ENCODE results near the gene COL5A3. TPM values are rescaled to one million over a fixed set of nuclear protein-coding genes. Genes with fewer than 3 reads are reported as not detected.

Gene COL5A3
- total RNA-seq, 2 donors from 2014 or later, result 2.0 to 12.7 TPM

DNA sequence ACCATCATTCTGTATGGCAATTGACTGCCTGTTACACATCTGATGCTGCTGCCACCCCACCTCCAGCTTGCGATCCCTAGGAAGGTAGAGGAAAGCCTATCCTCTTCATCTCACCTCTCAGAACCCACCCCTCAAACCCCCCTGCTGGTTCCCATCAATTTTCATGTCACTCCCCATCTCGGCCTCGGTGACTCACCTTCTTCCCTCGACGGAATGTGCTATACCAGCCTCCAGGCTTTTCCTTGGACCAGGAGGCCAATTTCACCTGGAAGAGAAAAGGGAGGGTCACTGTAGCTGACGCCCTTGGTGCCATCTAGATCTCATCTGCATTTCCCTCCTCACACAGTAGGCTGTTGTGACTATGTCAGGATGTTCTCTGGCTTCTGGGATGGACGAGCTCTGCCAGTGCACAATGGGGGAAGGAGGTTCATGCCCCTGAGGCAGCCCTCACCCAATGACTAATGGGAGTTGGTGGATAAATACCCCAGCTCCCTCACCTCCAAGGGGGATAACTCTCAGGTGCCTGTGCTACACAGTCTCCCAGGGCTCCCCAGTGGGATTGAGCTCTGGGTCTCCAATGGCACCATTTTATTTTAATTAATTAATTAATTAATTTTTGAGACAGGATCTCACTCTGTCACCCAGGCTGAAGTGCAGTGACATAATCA is 47.5 kb downstream of the COL5A3 start:
- intact Hi-C loops (cut with DNase I), result no loop called here
- DNase-seq (ENCODE audit: low spot score), result no peak
- TF ChIP-seq POLR2A (IDR thresholded peaks at IDR 0.05), result no peak
- no peak for TF ChIP-seq POLR2AphosphoS5 (IDR thresholded peaks at IDR 0.05)
- TF ChIP-seq CTCF (IDR thresholded peaks at IDR 0.05), result no peak
- H3K36me3 ChIP-seq, result no peaks in the 10 kb centered on the region
- no peaks in the 10 kb centered on the region for H3K4me1 ChIP-seq (replicated peaks)
- H3K27ac ChIP-seq, result no peak overlapping the region
- H3K4me3 ChIP-seq, result no peak overlapping the region
- H3K27me3 ChIP-seq (replicated peaks; ENCODE audit: insufficient read depth), result no peaks in the 10 kb centered on the region
- no peaks in the 10 kb centered on the region for H3K9me3 ChIP-seq
- WGBS, result 46% methylated on average over 7 of the region's 7 CpGs

GRCh38 chr19:9961103-9961502 is 49.2 kb downstream of the COL5A3 start:
- no peak for DNase-seq (ENCODE audit: low spot score)
- Histone ChIP-seq H3K9me3 (no peaks in the 10 kb centered on the region), H3K4me3 (no peak overlapping the region), H3K27ac (no peak overlapping the region), H3K36me3 (no peaks in the 10 kb centered on the region), H3K27me3 (replicated peaks; ENCODE audit: insufficient read depth) (no peaks in the 10 kb centered on the region), H3K4me1 (replicated peaks) (no peaks in the 10 kb centered on the region)
- intact Hi-C loops (cut with DNase I), result no loop called here
- TF ChIP-seq POLR2AphosphoS5 (IDR thresholded peaks at IDR 0.05) (no peak), CTCF (IDR thresholded peaks at IDR 0.05) (no peak), POLR2A (IDR thresholded peaks at IDR 0.05) (no peak)
- 86% methylated on average over 4 of the region's 4 CpGs for WGBS

GRCh38 chr19:9958379-9958821 is 51.9 kb downstream of the COL5A3 start:
- Histone ChIP-seq H3K9me3 (no peaks in the 10 kb centered on the region), H3K36me3 (no peaks in the 10 kb centered on the region), H3K27ac (no peak overlapping the region), H3K4me1 (replicated peaks) (no peaks in the 10 kb centered on the region), H3K27me3 (replicated peaks; ENCODE audit: insufficient read depth) (no peaks in the 10 kb centered on the region), H3K4me3 (no peak overlapping the region)
- DNase-seq (ENCODE audit: low spot score), result no peak
- WGBS, result 80% methylated on average over 1 of the region's 1 CpG
- TF ChIP-seq POLR2A (IDR thresholded peaks at IDR 0.05), result no peak
- TF ChIP-seq POLR2AphosphoS5 (IDR thresholded peaks at IDR 0.05), result no peak
- no peak for TF ChIP-seq CTCF (IDR thresholded peaks at IDR 0.05)
- intact Hi-C loops (cut with DNase I), result no loop called here

- H3K27ac ChIP-seq, result no peak overlapping the region
- no peak overlapping the region for H3K4me3 ChIP-seq
- no peaks in the 10 kb centered on the region for H3K27me3 ChIP-seq (replicated peaks; ENCODE audit: insufficient read depth)
- WGBS, result 74% methylated on average over 3 of the region's 3 CpGs
- intact Hi-C loops (cut with DNase I), result no loop called here
- no peaks in the 10 kb centered on the region for H3K36me3 ChIP-seq
- DNase-seq (ENCODE audit: low spot score), result no peak
- TF ChIP-seq POLR2AphosphoS5 (IDR thresholded peaks at IDR 0.05) (no peak), POLR2A (IDR thresholded peaks at IDR 0.05) (no peak), CTCF (IDR thresholded peaks at IDR 0.05) (no peak)
- H3K9me3 ChIP-seq, result no peaks in the 10 kb centered on the region
- H3K4me1 ChIP-seq (replicated peaks), result no peaks in the 10 kb centered on the region
These were observed 53.3 kb downstream of the COL5A3 start for GRCh38 chr19:9956956-9957355.

All from prostate gland (tissue), 2 donors.